Stimulated activated CD8-positive, alpha-beta memory T cell treated with anti-CD3 and anti-CD28 coated beads, Interleukin-4, amount 100 ng/mL, for 48 hours (primary cell): ENCODE results near the gene TBX15.
"Not testable (repeated sequence)": the region's sequence is repeated elsewhere in the genome, so short reads cannot be mapped to it uniquely, and the experiment has no call there.

Source experiments
- DNase-seq: peaks from one replicate; pipeline ENCODE4 v3.0.0-alpha.2; 2020

TBX15 gene

GRCh38 chr1:118958140-118958539, 30.0 kb downstream of the TBX15 start:
- DNase-seq = no peak

- not testable (repeated sequence) for DNase-seq
Measured at GRCh38 chr1:118957579-118957978, 30.6 kb downstream of the TBX15 start.

GRCh38 chr1:118954301-118954905, 33.7 kb downstream of the TBX15 start:
- DNase-seq = no peak

GRCh38 chr1:118951270-118951936, 36.7 kb downstream of the TBX15 start:
- no peak for DNase-seq

GRCh38 chr1:118949315-118949714, 38.8 kb downstream of the TBX15 start:
- no peak for DNase-seq

GRCh38 chr1:118948846-118949245, 39.3 kb downstream of the TBX15 start:
- no peak for DNase-seq

GRCh38 chr1:118948351-118948750, 39.8 kb downstream of the TBX15 start:
- no peak for DNase-seq

- no peak for DNase-seq
Measured at GRCh38 chr1:118947790-118948189, 40.4 kb downstream of the TBX15 start.

GRCh38 chr1:118947003-118947765, 41.0 kb downstream of the TBX15 start:
- DNase-seq = no peak

- DNase-seq = no peak
Measured at GRCh38 chr1:118945489-118945888, 42.7 kb downstream of the TBX15 start.

- no peak for DNase-seq
Measured at GRCh38 chr1:118944546-118944945, 43.6 kb downstream of the TBX15 start.

GRCh38 chr1:118944133-118944532, 44.0 kb downstream of the TBX15 start:
- no peak for DNase-seq

GRCh38 chr1:118940957-118941356, 47.2 kb downstream of the TBX15 start:
- DNase-seq = no peak

- DNase-seq = no peak
Measured at GRCh38 chr1:118937413-118938072, 50.6 kb downstream of the TBX15 start.

- DNase-seq = no peak
Measured at GRCh38 chr1:118934706-118935105, 53.4 kb downstream of the TBX15 start.

- no peak for DNase-seq
Measured at GRCh38 chr1:118933051-118933781, 54.9 kb downstream of the TBX15 start.

- no peak for DNase-seq
Measured at GRCh38 chr1:118931876-118932275, 56.3 kb downstream of the TBX15 start.

GRCh38 chr1:118928739-118929554, 59.2 kb downstream of the TBX15 start:
- no peak for DNase-seq

- DNase-seq = no peak
Measured at GRCh38 chr1:118927427-118928187, 60.5 kb downstream of the TBX15 start.

- DNase-seq = no peak
Measured at GRCh38 chr1:118926261-118926660, 61.9 kb downstream of the TBX15 start.

GRCh38 chr1:118925651-118926050, 62.5 kb downstream of the TBX15 start:
- no peak for DNase-seq
